Measurements from ENCODE around the gene VPS35L.
A peak's percentile ranks its signal among the peaks of the same experiment; 100 is the strongest.
"Not testable (repeated sequence)": the region's sequence is repeated elsewhere in the genome, so short reads cannot be mapped to it uniquely, and the experiment has no call there.

The VPS35L gene

GRCh38 chr16:19711643-19712042, 156.1 kb downstream of the VPS35L start:
- no peak for TF ChIP-seq CTCF (IDR thresholded peaks at IDR 0.05; ENCODE audit: insufficient read depth, low read length, poor library complexity, severe bottlenecking)
- peaks cover 21% of the 10 kb centered on the region for H3K36me3 ChIP-seq (ENCODE audit: control insufficient read depth, insufficient read depth, low read length)
- no peak overlapping the region for H3K4me3 ChIP-seq (replicated peaks; ENCODE audit: low read depth, low read length)
- no peak for DNase-seq (ENCODE audit: extremely low read depth, insufficient read length)
- H3K27me3 ChIP-seq (replicated peaks; ENCODE audit: control insufficient read depth, insufficient read depth, low read length) = no peaks in the 10 kb centered on the region

DNA sequence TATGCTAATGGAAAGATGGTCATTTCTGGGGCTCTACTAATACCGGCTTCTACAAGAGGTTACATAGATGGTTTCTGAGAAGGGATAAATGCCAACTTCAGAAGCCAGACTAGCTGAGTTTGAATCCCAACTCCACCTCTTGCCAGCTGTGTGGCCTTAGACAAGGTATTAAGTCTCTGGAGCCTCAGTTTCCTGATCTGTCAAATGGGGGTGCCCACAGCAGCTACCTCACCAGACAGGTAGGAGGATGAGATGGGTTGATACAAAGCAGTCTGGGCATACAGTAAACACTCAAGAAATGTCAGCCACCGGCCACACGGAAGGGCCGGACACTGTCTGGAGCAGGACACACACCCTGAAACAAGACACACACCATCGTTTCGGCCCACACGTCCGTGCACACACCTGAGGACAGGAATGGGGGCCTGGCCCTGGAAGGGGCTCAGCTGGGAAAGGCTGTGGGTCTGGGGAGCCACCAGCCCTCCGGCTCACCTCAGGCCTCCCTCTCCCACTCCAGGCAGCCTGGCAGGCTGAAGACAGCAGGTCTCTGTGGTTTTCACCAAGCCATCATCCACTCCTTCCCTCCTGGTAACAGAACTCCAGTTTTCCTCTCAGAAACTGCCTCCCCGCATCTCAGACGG, 157.0 kb downstream of the VPS35L start:
- TF ChIP-seq CTCF (IDR thresholded peaks at IDR 0.05; ENCODE audit: insufficient read depth, low read length, poor library complexity, severe bottlenecking) = no peak
- H3K4me3 ChIP-seq (replicated peaks; ENCODE audit: low read depth, low read length) = no peak overlapping the region
- no peaks in the 10 kb centered on the region for H3K27me3 ChIP-seq (replicated peaks; ENCODE audit: control insufficient read depth, insufficient read depth, low read length)
- DNase-seq (ENCODE audit: extremely low read depth, insufficient read length) = no peak
- peaks cover 21% of the 10 kb centered on the region for H3K36me3 ChIP-seq (ENCODE audit: control insufficient read depth, insufficient read depth, low read length)

- DNase-seq (ENCODE audit: extremely low read depth, insufficient read length) = no peak
- Histone ChIP-seq H3K4me3 (replicated peaks; ENCODE audit: low read depth, low read length) (no peak overlapping the region), H3K27me3 (replicated peaks; ENCODE audit: control insufficient read depth, insufficient read depth, low read length) (no peaks in the 10 kb centered on the region), H3K36me3 (ENCODE audit: control insufficient read depth, insufficient read depth, low read length) (peaks cover 19% of the 10 kb centered on the region)
- no peak for TF ChIP-seq CTCF (IDR thresholded peaks at IDR 0.05; ENCODE audit: insufficient read depth, low read length, poor library complexity, severe bottlenecking)
These were observed 158.2 kb downstream of the VPS35L start for GRCh38 chr16:19713697-19714096.

- DNase-seq (ENCODE audit: extremely low read depth, insufficient read length) = no peak
- peaks cover 13% of the 10 kb centered on the region for H3K36me3 ChIP-seq (ENCODE audit: control insufficient read depth, insufficient read depth, low read length)
These were observed 160.1 kb downstream of the VPS35L start for GRCh38 chr16:19715566-19715965.

DNA sequence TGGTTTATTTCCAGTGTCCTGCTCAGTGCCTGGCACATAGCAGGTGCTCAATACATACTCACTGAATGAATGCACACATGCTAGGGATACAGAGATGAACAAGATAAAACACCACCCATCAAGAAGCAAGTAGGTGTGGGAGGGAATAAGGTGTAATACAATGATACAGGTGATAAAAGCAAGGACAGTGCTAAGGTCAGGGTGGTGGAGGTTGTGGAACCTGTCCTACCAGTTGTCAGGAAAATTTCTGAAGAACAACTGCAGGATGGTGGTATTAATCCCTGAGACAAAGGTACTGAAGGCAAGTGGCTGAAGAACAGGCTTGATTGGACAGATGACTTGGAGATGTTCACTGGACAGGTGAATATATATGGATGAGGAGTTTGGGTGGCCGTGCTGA, 160.7 kb downstream of the VPS35L start:
- Histone ChIP-seq H3K36me3 (ENCODE audit: control insufficient read depth, insufficient read depth, low read length) (peaks cover 13% of the 10 kb centered on the region), H3K4me3 (replicated peaks; ENCODE audit: low read depth, low read length) (no peak overlapping the region), H3K27me3 (replicated peaks; ENCODE audit: control insufficient read depth, insufficient read depth, low read length) (no peaks in the 10 kb centered on the region)
- DNase-seq (ENCODE audit: extremely low read depth, insufficient read length) = no peak
- TF ChIP-seq CTCF (IDR thresholded peaks at IDR 0.05; ENCODE audit: insufficient read depth, low read length, poor library complexity, severe bottlenecking) = no peak

More at GRCh38 chr16:19715566-19715965, 160.1 kb downstream of the VPS35L start:
- Histone ChIP-seq H3K27me3 (replicated peaks; ENCODE audit: control insufficient read depth, insufficient read depth, low read length) (no peaks in the 10 kb centered on the region), H3K4me3 (replicated peaks; ENCODE audit: low read depth, low read length) (no peak overlapping the region)
- no peak for TF ChIP-seq CTCF (IDR thresholded peaks at IDR 0.05; ENCODE audit: insufficient read depth, low read length, poor library complexity, severe bottlenecking)

DNA sequence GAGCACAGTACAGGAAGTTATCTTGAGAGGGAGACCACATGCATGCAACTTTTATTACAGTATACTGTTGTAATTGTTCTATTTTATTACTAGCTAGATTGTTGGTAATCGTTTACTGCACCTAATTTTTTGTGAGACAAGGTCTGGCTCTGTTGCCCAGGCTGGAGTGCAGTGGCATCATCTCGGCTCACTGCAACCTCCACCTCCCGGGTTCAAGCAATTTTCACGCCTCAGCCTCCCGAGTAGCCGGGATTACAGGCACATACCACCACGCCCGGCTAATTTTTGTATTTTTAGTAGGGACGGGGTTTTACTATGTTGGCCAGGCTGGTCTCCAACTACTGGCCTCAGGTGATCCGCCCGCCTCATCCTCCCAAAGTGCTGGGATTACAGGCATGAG, 161.2 kb downstream of the VPS35L start:
- not testable (repeated sequence) for H3K36me3 ChIP-seq (ENCODE audit: control insufficient read depth, insufficient read depth, low read length); DNase-seq (ENCODE audit: extremely low read depth, insufficient read length); H3K27me3 ChIP-seq (replicated peaks; ENCODE audit: control insufficient read depth, insufficient read depth, low read length)
- H3K4me3 ChIP-seq (replicated peaks; ENCODE audit: low read depth, low read length) = peak overlapping the region; percentile 95
